Stimulated activated CD8-positive, alpha-beta memory T cell treated with anti-CD3 and anti-CD28 coated beads, Interleukin-4, amount 100 ng/mL, for 4 hours (primary cell): ENCODE data around the gene NUPR2.
A peak's percentile ranks its signal among the peaks of the same experiment; 100 is the strongest.
"Not testable (repeated sequence)": the region's sequence is repeated elsewhere in the genome, so short reads cannot be mapped to it uniquely, and the experiment has no call there.

Experiments used
- DNase-seq, 2 donors: peaks; one replicate each; pipeline ENCODE4 v3.0.0-alpha.2; 2020; ENCODE audit warnings: low read depth in 2 of 2, low spot score in 1 of 2

Gene NUPR2

GRCh38 chr7:56115852-56116538 lies at the start of gene NUPR2:
TSS of gene NUPR2 (minus strand) at chr7:56116417. CDS start at chr7:56116314, 103 bp downstream.
- DNase-seq = no peak

- DNase-seq = no peak
These were observed 41.1 kb upstream of the NUPR2 start for GRCh38 chr7:56157238-56157790.

DNA sequence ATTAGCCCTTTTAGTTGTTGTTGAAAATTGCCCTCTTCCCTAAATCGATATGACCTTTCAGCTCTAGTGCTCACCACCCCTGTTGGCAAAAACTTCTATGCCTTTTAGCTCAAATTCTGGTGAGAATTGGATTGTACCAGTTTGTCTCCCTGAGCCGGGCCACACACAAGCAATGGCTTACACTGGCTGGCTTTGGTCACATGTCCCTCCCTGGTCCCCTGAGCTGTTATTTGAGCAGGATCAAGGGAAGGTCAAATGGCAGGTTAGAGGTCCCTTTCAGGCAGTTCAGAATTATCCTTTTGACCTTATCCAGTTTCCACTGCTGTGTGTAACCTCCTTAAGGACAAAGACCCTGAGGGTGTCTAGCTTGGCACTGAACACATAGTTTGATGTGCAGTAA lies 14.8 kb upstream of the NUPR2 start:
- not testable (repeated sequence) for DNase-seq

GRCh38 chr7:56127241-56127975 lies 11.2 kb upstream of the NUPR2 start:
- DNase-seq = no peak

DNA sequence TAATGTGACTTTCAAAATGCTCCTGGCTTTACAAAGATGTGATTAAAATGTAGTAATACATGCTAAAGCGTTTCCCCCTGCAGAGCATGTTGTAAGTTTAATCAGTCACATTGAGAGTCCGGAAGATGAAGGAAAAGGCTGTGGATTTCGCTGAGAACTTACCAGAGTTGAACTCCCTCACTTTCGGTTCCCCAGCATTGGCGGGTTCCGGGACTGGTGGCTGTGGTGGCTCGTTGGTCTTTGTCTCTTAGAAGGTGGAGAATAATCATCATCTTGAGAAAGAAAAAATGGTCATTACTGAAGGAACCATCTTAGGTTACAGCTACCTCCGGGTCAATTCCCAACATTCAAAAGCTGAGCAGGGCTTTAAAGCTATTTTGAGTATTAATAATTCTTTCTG lies 9.6 kb upstream of the NUPR2 start:
- no peak for DNase-seq

GRCh38 chr7:56124981-56125380 lies 8.8 kb upstream of the NUPR2 start:
- DNase-seq = no peak

DNA sequence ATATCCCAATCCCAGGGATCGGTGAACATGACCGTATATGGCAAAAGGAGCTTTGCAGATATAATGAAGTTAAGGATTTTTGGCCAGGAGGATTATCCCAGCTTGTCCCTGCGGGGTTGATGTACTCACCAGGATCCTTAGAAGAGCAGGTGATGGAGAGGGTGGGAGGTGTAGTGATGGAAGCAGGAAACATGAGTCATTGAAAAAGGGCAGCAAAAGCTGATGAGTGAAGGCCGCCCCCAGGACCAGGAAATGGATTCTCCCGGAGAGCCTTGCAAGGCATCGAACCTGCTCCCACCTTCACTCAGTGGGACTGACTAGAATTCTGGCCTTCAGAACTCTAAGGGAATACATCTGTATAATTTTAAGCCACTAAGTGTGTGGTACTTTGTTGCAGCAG lies 5.2 kb upstream of the NUPR2 start:
- DNase-seq = no peak

DNA sequence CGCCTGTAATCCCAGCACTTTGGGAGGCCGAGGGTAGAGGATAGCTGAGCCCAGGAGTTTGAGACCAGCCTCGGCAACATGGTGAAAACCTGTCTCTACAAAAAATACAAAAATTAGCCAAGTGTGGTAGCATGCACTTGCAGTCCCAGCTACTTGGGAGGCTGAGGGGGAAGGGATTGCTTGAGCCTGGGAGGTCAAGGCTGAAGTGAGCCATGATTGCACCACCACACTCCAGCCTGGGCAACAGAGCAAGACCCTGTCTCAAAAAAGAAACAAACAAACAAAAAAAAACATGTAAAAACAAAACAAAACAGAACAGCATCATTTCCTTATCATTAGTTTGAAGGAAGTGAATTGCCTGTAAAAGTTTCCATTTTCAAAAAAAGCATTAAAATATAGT lies 4.0 kb downstream of the NUPR2 start:
- not testable (repeated sequence) for DNase-seq

- no peak for DNase-seq
These were observed 5.6 kb downstream of the NUPR2 start for GRCh38 chr7:56110611-56111010.

GRCh38 chr7:56107954-56108258 lies 8.3 kb downstream of the NUPR2 start:
- no peak for DNase-seq

DNA sequence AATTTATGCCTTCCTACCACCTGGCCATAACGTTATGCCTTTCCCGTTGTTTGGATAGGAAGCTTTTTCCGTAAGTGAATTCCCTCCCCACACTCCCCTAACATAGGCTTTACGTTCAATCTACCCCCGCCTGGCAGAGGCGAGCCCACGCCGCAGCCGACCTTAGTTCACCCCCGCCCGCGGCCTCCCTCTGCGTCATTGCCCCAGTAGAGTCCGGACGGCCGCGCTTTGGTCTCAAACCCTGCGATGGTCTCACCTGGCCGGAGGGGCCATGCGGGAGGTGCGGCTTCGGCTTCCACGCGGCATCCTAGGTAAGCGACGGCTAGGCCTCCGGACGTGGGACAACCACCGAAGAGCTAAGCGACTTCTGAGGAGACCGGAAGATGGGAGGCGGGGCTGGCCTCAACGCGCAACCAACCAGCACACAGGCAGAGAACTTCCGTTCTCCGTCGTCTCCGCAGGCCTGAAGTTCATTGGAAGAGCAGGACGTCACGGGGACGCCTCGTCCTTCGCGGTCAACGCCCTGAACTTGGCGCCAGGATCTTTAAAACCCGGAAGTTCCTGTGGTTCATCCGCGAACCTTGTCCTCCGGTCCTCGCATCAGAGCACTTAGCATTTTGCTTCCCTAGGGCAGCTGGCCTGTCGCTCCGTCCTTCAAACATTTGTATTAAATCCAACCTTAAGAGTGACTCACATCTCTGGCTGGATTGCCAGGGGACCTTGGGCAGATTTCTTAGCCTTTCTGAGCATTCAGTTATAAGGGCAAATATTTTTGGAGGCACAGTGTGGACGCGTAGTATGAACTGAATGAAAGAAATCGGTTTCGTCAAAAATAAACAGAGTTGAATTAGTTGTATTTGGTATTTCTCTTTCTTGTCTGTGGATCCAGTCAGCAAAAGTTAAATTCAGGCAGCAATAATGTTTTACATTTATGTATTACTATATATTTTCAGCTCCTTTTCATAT lies 9.8 kb downstream of the NUPR2 start, which contains the start of gene CHCHD2:
Gene CHCHD2 (minus strand): TSS at position 369 of the 966 bp plus-strand sequence. CDS start 63 bp downstream, at position 306.
- DNase-seq = peak; percentile 75 to 87

- no peak for DNase-seq
These were observed 10.7 kb downstream of the NUPR2 start for GRCh38 chr7:56105508-56105907.

DNA sequence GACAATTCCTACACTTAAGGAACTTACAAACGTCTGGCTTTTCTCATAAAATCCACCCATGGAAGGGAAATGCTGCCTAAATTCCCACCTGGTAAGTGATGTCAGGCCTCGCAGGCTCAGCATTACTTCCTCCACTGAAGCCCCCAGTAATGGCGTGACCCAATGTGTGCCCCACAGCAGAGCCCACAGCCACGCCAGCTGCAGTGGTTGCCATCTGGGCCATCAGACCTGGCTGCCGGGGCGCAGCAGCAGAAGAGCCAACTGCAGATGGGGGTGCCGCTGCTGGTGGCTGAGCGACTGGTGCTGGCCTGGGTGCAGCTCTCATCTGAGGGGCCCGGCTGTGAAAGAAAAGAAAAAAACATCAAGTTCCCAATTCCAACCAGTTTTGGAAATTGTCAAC lies 12.1 kb downstream of the NUPR2 start:
- not testable (repeated sequence) for DNase-seq

DNA sequence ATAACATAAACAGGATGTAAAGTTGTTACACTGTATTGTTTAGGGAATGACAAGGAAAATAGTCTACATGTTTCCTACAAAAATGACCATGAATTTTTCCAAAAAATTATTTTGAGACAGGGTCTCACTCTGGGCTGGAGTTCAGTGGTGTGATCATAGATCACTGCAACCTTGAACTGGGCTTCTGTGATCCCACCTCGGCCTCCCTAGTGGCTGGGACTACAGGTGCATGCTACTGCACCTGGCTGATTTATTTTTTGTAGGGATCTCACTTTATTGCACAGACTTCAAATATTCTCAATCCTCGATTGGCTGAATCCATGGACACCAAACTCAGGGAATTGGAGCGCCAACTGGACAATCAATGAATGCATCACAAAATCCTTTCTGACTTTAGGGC lies 16.6 kb downstream of the NUPR2 start:
- DNase-seq = no peak

- DNase-seq = not testable (repeated sequence)
These were observed 17.8 kb downstream of the NUPR2 start for GRCh38 chr7:56098187-56099008.

GRCh38 chr7:56097700-56098099 lies 18.5 kb downstream of the NUPR2 start:
- no peak for DNase-seq

- no peak for DNase-seq
These were observed 23.3 kb downstream of the NUPR2 start, which contains the start of gene PHKG1 for GRCh38 chr7:56092789-56093531. TSS of gene PHKG1 (minus strand) at chr7:56092952. CDS start at chr7:56088941, 4,011 bp downstream.

GRCh38 chr7:56092388-56092787 lies 23.8 kb downstream of the NUPR2 start:
- DNase-seq = not testable (repeated sequence)

GRCh38 chr7:56091591-56091990 lies 24.6 kb downstream of the NUPR2 start:
- no peak for DNase-seq

GRCh38 chr7:56087445-56087844 lies 28.8 kb downstream of the NUPR2 start:
- DNase-seq = no peak
